LNCaP clone FGC (cell line): ENCODE data around the gene PRMT9.

Experiments
- DNase-seq: peaks from one replicate; pipeline ENCODE4 v3.0.0-alpha.2; 2011; ENCODE audit warnings: low read depth
- H3K4me3 ChIP-seq: 2 replicates; pipeline ENCODE4 v1.5.1; 2011; ENCODE audit warnings: mild to moderate bottlenecking, low read depth, low read length, control low read depth
- TF ChIP-seq, protein P1 (sequence below): IDR thresholded peaks from 2 replicates; pipeline ENCODE4 v1.5.1; 2012; ENCODE audit warnings: mild to moderate bottlenecking; ENCODE audit not compliant: control insufficient read depth, insufficient read depth; ENCODE audit errors: extremely low read depth

Gene PRMT9

GRCh38 chr4:147648656-147649055, 35.3 kb downstream of the PRMT9 start:
- DNase-seq = no peak
- TF ChIP-seq, protein P1, sequence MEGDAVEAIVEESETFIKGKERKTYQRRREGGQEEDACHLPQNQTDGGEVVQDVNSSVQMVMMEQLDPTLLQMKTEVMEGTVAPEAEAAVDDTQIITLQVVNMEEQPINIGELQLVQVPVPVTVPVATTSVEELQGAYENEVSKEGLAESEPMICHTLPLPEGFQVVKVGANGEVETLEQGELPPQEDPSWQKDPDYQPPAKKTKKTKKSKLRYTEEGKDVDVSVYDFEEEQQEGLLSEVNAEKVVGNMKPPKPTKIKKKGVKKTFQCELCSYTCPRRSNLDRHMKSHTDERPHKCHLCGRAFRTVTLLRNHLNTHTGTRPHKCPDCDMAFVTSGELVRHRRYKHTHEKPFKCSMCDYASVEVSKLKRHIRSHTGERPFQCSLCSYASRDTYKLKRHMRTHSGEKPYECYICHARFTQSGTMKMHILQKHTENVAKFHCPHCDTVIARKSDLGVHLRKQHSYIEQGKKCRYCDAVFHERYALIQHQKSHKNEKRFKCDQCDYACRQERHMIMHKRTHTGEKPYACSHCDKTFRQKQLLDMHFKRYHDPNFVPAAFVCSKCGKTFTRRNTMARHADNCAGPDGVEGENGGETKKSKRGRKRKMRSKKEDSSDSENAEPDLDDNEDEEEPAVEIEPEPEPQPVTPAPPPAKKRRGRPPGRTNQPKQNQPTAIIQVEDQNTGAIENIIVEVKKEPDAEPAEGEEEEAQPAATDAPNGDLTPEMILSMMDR = no peak
- no peak overlapping the region for H3K4me3 ChIP-seq

DNA sequence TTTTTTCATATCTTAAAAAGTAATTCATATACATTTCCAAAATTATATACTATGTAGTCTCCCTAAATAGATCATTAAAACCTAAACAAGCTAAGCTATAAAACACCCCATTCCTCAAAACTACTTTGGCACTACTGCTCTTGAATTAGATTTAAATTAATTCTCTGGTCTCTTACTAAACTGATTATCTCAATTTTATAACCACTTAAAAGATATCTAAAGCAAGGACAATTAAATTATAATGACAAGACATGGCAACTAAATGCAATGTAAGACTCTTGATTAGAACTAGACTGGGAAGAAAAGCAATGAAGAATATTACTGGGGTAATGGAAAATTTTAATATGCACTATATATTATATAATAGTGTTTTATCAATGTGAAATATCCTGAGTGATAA, 38.9 kb downstream of the PRMT9 start:
- TF ChIP-seq, protein P1 = no peak

GRCh38 chr4:147644471-147644870, 39.5 kb downstream of the PRMT9 start:
- no peak for DNase-seq
- TF ChIP-seq, protein P1 = no peak

More for the DNA sequence above, 38.9 kb downstream of the PRMT9 start:
- DNase-seq = no peak
- no peak overlapping the region for H3K4me3 ChIP-seq

GRCh38 chr4:147643616-147644015, 40.3 kb downstream of the PRMT9 start:
- TF ChIP-seq, protein P1 = no peak
- no peak for DNase-seq
- H3K4me3 ChIP-seq = no peak overlapping the region

More at GRCh38 chr4:147644471-147644870, 39.5 kb downstream of the PRMT9 start:
- no peak overlapping the region for H3K4me3 ChIP-seq

GRCh38 chr4:147640331-147640730, 43.6 kb downstream of the PRMT9 start:
- TF ChIP-seq, protein P1 = no peak
- no peak for DNase-seq
- H3K4me3 ChIP-seq = no peak overlapping the region

DNA sequence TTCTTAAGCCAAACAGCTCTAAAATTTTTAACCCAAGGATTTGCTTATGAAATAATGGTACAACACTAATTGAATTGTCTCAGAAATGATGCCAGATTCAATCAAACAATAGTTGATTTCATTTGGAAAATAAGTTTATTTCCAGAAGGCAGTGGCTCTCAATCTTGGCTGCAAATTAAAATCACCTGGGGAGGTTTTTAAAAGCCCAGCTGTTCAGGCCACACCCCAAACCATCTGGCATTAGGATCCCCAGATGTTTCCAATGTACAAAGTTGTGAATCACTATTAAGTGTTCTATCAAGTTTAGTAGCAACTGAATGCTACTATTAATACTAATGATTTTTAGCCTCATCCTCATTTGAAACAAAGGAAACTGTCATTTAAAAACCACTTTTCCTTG, 44.6 kb downstream of the PRMT9 start:
- TF ChIP-seq, protein P1 = no peak
- no peak overlapping the region for H3K4me3 ChIP-seq
- DNase-seq = no peak

DNA sequence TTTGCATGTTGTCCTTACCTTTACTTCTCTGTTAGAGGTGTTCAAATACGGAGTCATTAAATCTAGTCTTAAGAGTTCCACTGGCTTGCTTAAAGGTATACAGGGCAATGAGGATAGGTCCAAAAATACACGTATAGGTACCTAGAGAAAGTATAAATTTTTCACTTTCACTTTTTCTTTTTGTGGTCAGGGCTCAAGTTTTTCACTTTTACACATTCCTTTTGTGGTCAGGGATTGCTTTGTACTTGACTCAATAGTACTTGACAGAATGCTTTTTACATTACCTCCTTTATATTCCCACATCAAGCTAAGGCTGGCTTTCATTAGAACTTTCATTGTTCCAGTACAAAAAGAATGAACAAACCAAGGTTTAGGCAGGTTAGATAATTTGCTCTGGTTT, 45.0 kb downstream of the PRMT9 start:
- DNase-seq = no peak
- TF ChIP-seq, protein P1 = no peak
- no peak overlapping the region for H3K4me3 ChIP-seq
